Psoas muscle (tissue), 8 donors: Measurements from ENCODE around the gene ZIC1. TPM values are rescaled to one million over a fixed set of nuclear protein-coding genes. Genes with fewer than 3 reads are reported as not detected.

Experiments
- ATAC-seq, 4 donors: fragments of 200-7000 bp; cut with Tn5 transposase; one replicate each; pipeline ENCODE4 v1.9.1; 2020; ENCODE audit warnings: moderate library complexity in 3 of 4, mild to moderate bottlenecking in 2 of 4
- DNase-seq, 2 donors: peaks; one replicate each; pipeline ENCODE4 v3.0.0-alpha.2; 2020
- H3K27ac ChIP-seq: fragments of 200-600 bp; one replicate; pipeline ENCODE4 v1.8.0; 2022
- H3K27me3 ChIP-seq, 3 donors: fragments of 200-600 bp in 1 of 3; one replicate each; pipeline versions ENCODE4 v1.6.1 to v1.8.0; 2013 to 2022; ENCODE audit warnings: low read length in 2 of 3, mild to moderate bottlenecking in 2 of 3, moderate library complexity in 1 of 3; ENCODE audit not compliant: insufficient read depth in 3 of 3
- H3K36me3 ChIP-seq, 2 donors: fragments of 200-600 bp in 1 of 2; one replicate each; pipeline versions ENCODE4 v1.6.1 to v1.8.0; 2013 to 2022; ENCODE audit warnings: low read depth in 1 of 2, mild to moderate bottlenecking in 1 of 2, moderate library complexity in 1 of 2; ENCODE audit not compliant: insufficient read depth in 1 of 2
- H3K4me1 ChIP-seq: fragments of 200-600 bp; one replicate; pipeline ENCODE4 v1.8.0; 2022
- H3K4me3 ChIP-seq: fragments of 200-600 bp; one replicate; pipeline ENCODE4 v1.8.0; 2022; ENCODE audit warnings: mild to moderate bottlenecking
- H3K9me3 ChIP-seq: fragments of 200-600 bp; one replicate; pipeline ENCODE4 v1.8.0; 2022
- WGBS, 3 donors: extraction: QIAGEN DNeasy Blood & Tissue Kit; methylation state at CpG; one replicate each; pipeline versions ENCODE4 v1.1.6 to v1.1.7; 2013; 5-methylcytosine and 5-hydroxymethylcytosine counted together
- intact Hi-C, 2 donors: fragments of 100-400 bp; cut with DNase I; formaldehyde crosslinking; loops; one replicate each; pipeline versions ENCODE4 v1.11.0 to v1.14.2; 2022
- polyA plus RNA-seq, 3 donors: library from polyadenylated mRNA; stranded (reverse); fragments of 200-250 nt; gene quantifications; one replicate each; pipeline ENCODE4 v1.2.3, GENCODE V29; 2013
- total RNA-seq, 4 donors: library from RNA; stranded (reverse); fragmentation: NEBNext Ultra II Directional in 2 of 4; extraction: Animal tissue kit (Norgen Biotek cat#: 25700) in 2 of 4; gene quantifications; one replicate each; pipeline versions ENCODE4 v1.2.1 to v1.2.4, GENCODE V29; 2021 to 2023
- TF ChIP-seq, protein P1 (sequence below): fragments of 200-600 bp; IDR thresholded peaks from one replicate; pipeline ENCODE4 v1.8.0; 2022; ENCODE audit warnings: antibody characterized with exemption
- donor health status: healthy with polysubstance abuse.
- donor health status: DM: no; HTN: no; CAD: no; lungs with moderate emphysema.
- donor health status: Bipolar disorder and iron deficiency.
- donor health status: healthy.
- donor health status: DM: yes; HTN: yes; CAD: no.
- donor health status: DM: no; HTN: no; CAD: no.
- donor health status: DM: no; HTN: no; CAD: no.
- donor health status: DM: yes; HTN: yes; CAD: no.

ZIC1 gene
- total and polyA plus RNA-seq, 7 donors, result 2.3 to 10.2 (median 4.5) TPM

DNA sequence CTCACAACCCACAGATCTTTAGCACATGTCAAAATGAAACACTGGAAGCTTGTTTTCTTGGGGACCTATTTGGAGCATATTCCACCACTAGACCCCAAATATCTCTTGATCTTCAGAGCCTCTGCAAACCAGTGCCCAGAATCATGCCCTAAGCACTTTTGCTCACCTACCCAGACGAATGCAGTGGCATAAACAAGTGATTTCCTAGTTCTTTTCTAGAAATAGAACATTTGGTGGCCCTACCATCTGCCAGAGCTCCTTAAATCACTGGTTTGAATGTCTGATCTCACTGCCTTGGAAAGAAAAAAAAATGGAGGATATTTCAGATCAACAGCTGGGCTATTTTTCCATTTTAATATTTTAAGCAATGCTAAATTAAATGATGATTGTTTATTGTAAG, 8.2 kb upstream of the ZIC1 start:
- Histone ChIP-seq H3K4me3 (no peak overlapping the region), H3K4me1 (no peaks in the 10 kb centered on the region), H3K27me3 (peaks cover 0 to 14% (median 12%) of the 10 kb centered on the region in 3 donors), H3K36me3 (no peaks in the 10 kb centered on the region), H3K27ac (no peak overlapping the region), H3K9me3 (no peaks in the 10 kb centered on the region)
- TF ChIP-seq, protein P1, sequence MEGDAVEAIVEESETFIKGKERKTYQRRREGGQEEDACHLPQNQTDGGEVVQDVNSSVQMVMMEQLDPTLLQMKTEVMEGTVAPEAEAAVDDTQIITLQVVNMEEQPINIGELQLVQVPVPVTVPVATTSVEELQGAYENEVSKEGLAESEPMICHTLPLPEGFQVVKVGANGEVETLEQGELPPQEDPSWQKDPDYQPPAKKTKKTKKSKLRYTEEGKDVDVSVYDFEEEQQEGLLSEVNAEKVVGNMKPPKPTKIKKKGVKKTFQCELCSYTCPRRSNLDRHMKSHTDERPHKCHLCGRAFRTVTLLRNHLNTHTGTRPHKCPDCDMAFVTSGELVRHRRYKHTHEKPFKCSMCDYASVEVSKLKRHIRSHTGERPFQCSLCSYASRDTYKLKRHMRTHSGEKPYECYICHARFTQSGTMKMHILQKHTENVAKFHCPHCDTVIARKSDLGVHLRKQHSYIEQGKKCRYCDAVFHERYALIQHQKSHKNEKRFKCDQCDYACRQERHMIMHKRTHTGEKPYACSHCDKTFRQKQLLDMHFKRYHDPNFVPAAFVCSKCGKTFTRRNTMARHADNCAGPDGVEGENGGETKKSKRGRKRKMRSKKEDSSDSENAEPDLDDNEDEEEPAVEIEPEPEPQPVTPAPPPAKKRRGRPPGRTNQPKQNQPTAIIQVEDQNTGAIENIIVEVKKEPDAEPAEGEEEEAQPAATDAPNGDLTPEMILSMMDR, result no peak
- no peak for DNase-seq
- 28 to 68% (median 39%) methylated on average over 1 of the region's 1 CpG for WGBS, 3 donors
- no peak for ATAC-seq
- intact Hi-C loops, result no loop called here

DNA sequence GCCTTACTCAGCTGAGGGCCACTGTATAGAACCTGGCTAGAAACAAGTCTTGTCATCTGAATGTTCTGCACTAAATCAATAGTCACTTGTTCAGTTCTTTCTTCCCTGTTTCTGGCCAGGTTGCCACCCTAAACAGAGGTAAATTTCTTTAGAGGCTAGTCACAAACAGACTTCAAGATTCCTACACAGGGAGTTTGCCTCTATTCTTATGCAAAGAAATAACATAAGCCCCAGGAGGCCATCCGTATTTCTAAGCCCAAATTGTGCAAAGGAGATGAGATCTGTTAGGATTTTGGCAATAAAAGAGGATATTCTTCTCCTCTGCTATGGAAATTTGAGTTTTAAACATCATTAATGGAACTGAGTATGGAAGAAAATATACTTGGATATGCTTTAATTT, 7.7 kb upstream of the ZIC1 start:
- WGBS, 3 donors, result 54 to 76% (median 68%) methylated on average over 1 of the region's 1 CpG
- intact Hi-C loops, result no loop called here
- Histone ChIP-seq H3K4me1 (no peaks in the 10 kb centered on the region), H3K9me3 (no peaks in the 10 kb centered on the region), H3K27me3 (peaks cover 0 to 15% (median 10%) of the 10 kb centered on the region in 3 donors), H3K4me3 (no peak overlapping the region), H3K27ac (no peak overlapping the region), H3K36me3 (no peaks in the 10 kb centered on the region)
- TF ChIP-seq, protein P1, result no peak
- DNase-seq (no peak), ATAC-seq (no peak)

DNA sequence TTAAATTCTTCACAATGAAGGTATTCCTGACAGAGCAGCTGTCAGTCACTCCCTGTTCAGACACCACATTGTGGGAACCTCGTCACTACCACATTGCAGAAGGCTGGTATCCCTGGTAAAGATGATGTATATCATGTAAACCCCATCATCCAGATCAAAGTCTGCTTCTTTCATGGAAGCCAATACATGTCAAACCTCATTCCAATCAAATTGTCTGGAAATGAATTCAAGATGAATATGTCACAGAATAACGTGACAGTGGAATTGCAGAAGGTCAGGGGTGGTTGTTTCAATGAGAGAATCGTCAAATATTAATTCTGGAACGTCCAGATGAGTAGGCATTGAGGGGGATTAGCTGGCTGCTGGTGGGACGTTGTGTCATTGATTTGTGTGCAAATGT, 7.0 kb upstream of the ZIC1 start:
- Histone ChIP-seq H3K9me3 (no peaks in the 10 kb centered on the region), H3K27me3 (peaks cover 0 to 20% (median 7%) of the 10 kb centered on the region in 3 donors), H3K4me1 (no peaks in the 10 kb centered on the region), H3K27ac (no peak overlapping the region), H3K4me3 (no peak overlapping the region), H3K36me3 (no peaks in the 10 kb centered on the region)
- no peak for DNase-seq
- WGBS, 3 donors, result 55 to 64% (median 63%) methylated on average over 5 of the region's 5 CpGs
- TF ChIP-seq, protein P1, result no peak
- intact Hi-C loops, result no loop called here
- ATAC-seq, result no peak

DNA sequence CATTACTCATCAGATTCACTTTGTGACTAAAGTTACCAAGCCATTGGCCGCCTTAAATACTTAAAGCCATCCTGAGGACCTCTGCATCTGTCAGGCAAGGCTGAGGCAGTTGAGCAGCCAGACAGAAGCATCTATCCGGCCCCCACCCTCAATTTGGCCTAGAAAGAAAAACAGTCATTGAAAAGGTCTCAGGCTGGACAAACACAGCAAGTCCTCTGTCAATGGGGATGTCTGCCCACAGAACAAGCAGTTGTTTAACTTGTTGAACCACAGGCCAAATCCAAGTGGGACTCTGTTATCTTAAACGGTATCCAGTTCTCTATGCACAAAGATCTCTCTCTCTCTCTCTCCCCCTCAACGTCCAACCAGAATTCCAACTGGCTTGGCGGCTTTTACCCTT, 5.7 kb upstream of the ZIC1 start:
- H3K4me3 ChIP-seq, result no peak overlapping the region
- H3K27me3 ChIP-seq, result peaks cover 0 to 29% (median 5%) of the 10 kb centered on the region in 3 donors
- ATAC-seq (no peak), DNase-seq (no peak)
- WGBS, 3 donors, result 68 to 71% (median 69%) methylated on average over 5 of the region's 5 CpGs
- no peaks in the 10 kb centered on the region for H3K36me3 ChIP-seq
- TF ChIP-seq, protein P1, result no peak
- no peaks in the 10 kb centered on the region for H3K4me1 ChIP-seq
- H3K27ac ChIP-seq, result no peak overlapping the region
- intact Hi-C loops, result no loop called here
- no peaks in the 10 kb centered on the region for H3K9me3 ChIP-seq
